Glutamatergic neuron (in vitro differentiated cells): ENCODE measurements around the gene HES7. TPM values are rescaled to one million over a fixed set of nuclear protein-coding genes. Genes with fewer than 3 reads are reported as not detected.

Experiments used
- DNase-seq: peaks from one replicate; pipeline ENCODE4 v3.0.0; 2022
- H3K27ac Mint-ChIP-seq: one replicate; pipeline ENCODE4 v1.8.0; 2020; ENCODE audit warnings: mild to moderate bottlenecking, mixed read lengths, inconsistent platforms; ENCODE audit not compliant: unreplicated experiment
- H3K27me3 Mint-ChIP-seq: one replicate; pipeline ENCODE4 v1.8.0; 2020; ENCODE audit warnings: mild to moderate bottlenecking, moderate library complexity, mixed read lengths, inconsistent platforms; ENCODE audit not compliant: unreplicated experiment
- H3K36me3 Mint-ChIP-seq: one replicate; pipeline ENCODE4 v1.8.0; 2020; ENCODE audit warnings: mild to moderate bottlenecking, mixed read lengths, inconsistent platforms; ENCODE audit not compliant: unreplicated experiment
- H3K4me1 Mint-ChIP-seq: one replicate; pipeline ENCODE4 v1.8.0; 2020; ENCODE audit warnings: mild to moderate bottlenecking, low read depth, mixed read lengths, inconsistent platforms; ENCODE audit not compliant: unreplicated experiment
- H3K4me3 Mint-ChIP-seq: one replicate; pipeline ENCODE4 v1.8.0; 2020; ENCODE audit warnings: mild to moderate bottlenecking, mixed read lengths, inconsistent platforms; ENCODE audit not compliant: unreplicated experiment
- H3K9me3 Mint-ChIP-seq: one replicate; pipeline ENCODE4 v1.8.0; 2020; ENCODE audit warnings: mild to moderate bottlenecking, moderate library complexity, mixed read lengths, inconsistent platforms; ENCODE audit not compliant: unreplicated experiment
- total RNA-seq: library from RNA; stranded (reverse); fragmentation: NEBNext Ultra II Directional; extraction: Animal tissue kit (Norgen Biotek cat#: 25700); gene quantifications from one replicate; pipeline ENCODE4 v1.2.1, GENCODE V29; 2021; ENCODE audit not compliant: unreplicated experiment
- TF ChIP-seq, protein P1 (sequence below): fragments of 200-600 bp; sonication (generic); IDR thresholded peaks from one replicate; pipeline ENCODE4 v1.5.0; 2021; ENCODE audit not compliant: partially characterized antibody, unreplicated experiment

The HES7 gene
- total RNA-seq, 1 donor from 2014 or later = 2.2 TPM

DNA sequence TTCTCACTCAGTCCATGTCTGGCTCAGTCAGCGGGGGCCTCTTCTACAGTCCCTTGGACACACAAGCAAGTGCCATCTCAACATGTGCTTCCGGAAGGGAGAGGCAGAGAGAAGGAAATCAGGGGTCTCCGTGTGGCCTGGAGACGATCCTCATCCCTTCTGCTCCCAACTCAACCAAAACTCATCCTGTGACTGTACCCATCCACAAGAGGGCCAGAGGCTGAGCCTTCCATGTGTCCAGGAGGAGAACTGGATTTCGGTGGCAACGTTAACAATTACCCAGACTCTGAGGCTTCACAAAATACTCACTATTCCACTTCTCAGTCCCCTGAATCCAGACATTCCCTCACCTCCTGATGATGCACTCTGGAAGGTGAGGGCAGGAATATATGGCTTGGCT lies 28.5 kb downstream of the HES7 start:
- H3K36me3 Mint-ChIP-seq = no peaks in the 10 kb centered on the region
- H3K27ac Mint-ChIP-seq = no peak overlapping the region
- no peaks in the 10 kb centered on the region for H3K4me1 Mint-ChIP-seq
- DNase-seq = no peak
- TF ChIP-seq, protein P1, sequence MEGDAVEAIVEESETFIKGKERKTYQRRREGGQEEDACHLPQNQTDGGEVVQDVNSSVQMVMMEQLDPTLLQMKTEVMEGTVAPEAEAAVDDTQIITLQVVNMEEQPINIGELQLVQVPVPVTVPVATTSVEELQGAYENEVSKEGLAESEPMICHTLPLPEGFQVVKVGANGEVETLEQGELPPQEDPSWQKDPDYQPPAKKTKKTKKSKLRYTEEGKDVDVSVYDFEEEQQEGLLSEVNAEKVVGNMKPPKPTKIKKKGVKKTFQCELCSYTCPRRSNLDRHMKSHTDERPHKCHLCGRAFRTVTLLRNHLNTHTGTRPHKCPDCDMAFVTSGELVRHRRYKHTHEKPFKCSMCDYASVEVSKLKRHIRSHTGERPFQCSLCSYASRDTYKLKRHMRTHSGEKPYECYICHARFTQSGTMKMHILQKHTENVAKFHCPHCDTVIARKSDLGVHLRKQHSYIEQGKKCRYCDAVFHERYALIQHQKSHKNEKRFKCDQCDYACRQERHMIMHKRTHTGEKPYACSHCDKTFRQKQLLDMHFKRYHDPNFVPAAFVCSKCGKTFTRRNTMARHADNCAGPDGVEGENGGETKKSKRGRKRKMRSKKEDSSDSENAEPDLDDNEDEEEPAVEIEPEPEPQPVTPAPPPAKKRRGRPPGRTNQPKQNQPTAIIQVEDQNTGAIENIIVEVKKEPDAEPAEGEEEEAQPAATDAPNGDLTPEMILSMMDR = no peak
- no peak overlapping the region for H3K4me3 Mint-ChIP-seq
- H3K9me3 Mint-ChIP-seq = peaks cover 6% of the 10 kb centered on the region
- H3K27me3 Mint-ChIP-seq = peaks cover 7% of the 10 kb centered on the region

DNA sequence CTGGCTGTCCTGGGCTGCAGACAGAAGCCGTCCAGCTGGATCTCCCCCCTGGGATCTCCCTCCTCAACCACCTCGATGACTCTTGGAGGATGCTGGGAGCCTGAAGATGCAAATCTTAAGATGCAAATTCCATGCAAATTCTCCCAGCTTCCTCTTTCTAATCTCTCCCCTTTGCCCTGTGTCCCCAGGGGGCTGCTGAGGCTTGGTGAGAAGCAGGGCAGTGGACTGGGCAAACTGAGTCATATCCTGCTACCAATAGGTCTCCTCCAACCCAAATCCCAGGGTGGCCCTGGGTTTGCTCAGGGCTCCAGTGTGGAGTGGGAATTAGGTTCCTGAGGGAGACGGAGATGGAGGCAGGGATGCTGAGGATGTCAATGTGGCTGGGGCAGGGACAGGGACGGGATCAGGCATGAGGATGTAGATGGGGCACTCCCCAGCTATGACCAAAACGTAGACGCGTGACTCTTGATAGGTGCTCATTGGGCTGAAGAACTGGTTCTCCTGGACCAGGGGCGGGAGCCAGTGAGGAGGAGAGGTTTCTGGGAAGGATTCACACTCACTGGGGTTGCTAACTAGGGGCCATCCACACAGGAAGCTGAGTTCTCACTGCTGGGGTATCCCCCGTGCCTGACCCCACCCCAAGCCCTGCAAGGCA lies 32.7 kb downstream of the HES7 start:
- Mint-ChIP-seq H3K9me3 (peaks cover 1% of the 10 kb centered on the region), H3K27me3 (peaks cover 13% of the 10 kb centered on the region), H3K27ac (no peak overlapping the region), H3K4me1 (no peaks in the 10 kb centered on the region), H3K4me3 (no peak overlapping the region), H3K36me3 (no peaks in the 10 kb centered on the region)
- DNase-seq = no peak
- TF ChIP-seq, protein P1 = no peak

DNA sequence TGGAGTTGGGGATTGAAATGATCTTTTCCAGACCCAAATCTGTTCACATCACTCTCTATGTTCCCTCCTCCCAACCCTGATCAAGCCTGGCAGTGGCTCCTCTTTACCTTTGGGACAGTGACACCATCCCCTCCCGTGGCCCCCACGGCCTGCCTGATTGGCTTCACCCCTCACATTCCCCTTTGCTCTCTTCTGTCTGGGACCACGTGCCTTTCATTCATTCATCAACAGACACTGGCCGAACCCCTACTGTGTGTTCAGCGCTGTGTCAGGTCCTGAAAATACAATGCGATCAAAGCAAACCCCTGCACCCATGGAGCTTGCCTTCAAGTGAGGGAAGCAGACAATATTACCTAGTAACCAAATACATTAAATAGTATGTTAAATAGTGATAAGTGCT lies 34.2 kb downstream of the HES7 start:
- H3K27me3 Mint-ChIP-seq = peaks cover 16% of the 10 kb centered on the region
- no peaks in the 10 kb centered on the region for H3K4me1 Mint-ChIP-seq
- H3K9me3 Mint-ChIP-seq = no peaks in the 10 kb centered on the region
- DNase-seq = no peak
- TF ChIP-seq, protein P1 = no peak
- no peaks in the 10 kb centered on the region for H3K36me3 Mint-ChIP-seq
- no peak overlapping the region for H3K27ac Mint-ChIP-seq
- no peak overlapping the region for H3K4me3 Mint-ChIP-seq

DNA sequence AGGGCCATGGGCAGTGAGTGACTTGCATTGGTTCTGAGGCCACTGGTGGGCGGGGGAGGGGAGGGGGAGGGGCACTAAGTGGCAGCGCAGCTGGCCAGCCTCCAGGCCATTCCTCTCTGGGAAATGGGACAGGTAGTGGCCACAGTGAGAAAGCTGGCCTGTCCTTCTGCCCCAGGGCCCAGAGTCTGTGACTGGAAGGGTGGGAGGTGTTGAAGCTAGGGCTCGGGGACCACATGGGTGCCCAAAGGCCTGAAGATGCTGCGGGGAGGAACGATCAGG lies 36.0 kb downstream of the HES7 start:
- no peak for DNase-seq
- Mint-ChIP-seq H3K4me3 (no peak overlapping the region), H3K36me3 (no peaks in the 10 kb centered on the region), H3K27ac (no peak overlapping the region), H3K27me3 (peaks cover 14% of the 10 kb centered on the region), H3K4me1 (no peaks in the 10 kb centered on the region), H3K9me3 (no peaks in the 10 kb centered on the region)
- TF ChIP-seq, protein P1 = no peak

DNA sequence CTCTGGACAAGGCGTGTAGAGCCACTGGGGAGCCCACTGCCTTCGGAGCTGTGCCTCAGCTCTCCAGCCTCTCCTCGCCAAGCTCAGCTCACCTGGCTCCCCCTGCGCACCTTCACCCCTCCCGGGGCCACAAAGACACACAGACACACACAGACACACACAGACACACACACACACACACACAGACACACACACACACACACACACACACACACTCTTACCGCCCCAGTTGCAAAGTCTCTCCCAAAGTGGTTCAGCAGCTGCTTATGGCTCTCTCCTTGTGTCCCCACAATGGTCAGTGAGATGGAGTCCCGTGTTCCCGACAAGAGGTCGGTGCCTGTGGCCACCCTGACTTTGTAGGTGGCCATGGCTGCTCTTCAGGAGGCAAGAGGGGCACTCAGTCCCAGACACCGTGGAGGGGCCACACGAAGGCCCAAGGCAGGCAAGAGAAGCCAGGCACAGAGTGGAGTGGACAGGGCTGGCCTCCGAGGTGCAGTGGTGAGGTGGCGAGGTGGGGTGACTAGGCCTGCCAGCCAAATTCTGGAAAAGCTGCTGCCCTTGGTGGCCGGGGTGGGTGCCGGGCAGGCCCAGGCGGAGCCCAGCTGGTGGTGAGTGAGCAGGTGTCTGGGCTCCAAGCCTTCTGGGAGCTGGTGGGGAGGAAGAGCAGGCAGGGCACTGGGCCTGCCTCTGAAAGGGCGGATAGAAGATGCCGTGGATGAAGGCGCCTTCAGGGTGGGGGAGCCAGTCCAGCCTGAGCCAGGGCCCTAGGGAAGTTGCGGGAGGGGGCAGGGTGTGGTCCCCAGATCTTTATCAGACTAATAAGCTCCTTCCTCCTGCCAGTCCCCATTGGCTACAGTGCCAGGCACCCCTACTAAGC lies 36.6 kb downstream of the HES7 start, which contains the start of gene ALOX12B:
Gene ALOX12B (minus strand): TSS at position 642 of the 877 bp plus-strand sequence. CDS start 274 bp downstream, at position 368.
- H3K4me1 Mint-ChIP-seq = no peaks in the 10 kb centered on the region
- H3K4me3 Mint-ChIP-seq = no peak within 1 kb of the TSS
- H3K27ac Mint-ChIP-seq = no peak within 1 kb of the TSS
- no peak for DNase-seq
- H3K9me3 Mint-ChIP-seq = no peaks in the 10 kb centered on the region
- H3K36me3 Mint-ChIP-seq = no peaks in the 10 kb centered on the region
- TF ChIP-seq, protein P1 = no peak
- H3K27me3 Mint-ChIP-seq = peaks cover 14% of the 10 kb centered on the region
